NT2/D1 (cell line): ENCODE data around the gene PTGR3.

ENCODE experiments used
- SUZ12 ChIP-seq: IDR thresholded peaks from 2 replicates; pipeline ENCODE4 v1.6.1; 2011; ENCODE audit not compliant: insufficient read length, insufficient read depth; ENCODE audit errors: extremely low read depth
- YY1 ChIP-seq: IDR thresholded peaks from 2 replicates; pipeline ENCODE4 v1.6.1; 2011; ENCODE audit not compliant: insufficient read length, insufficient read depth
- ZNF274 ChIP-seq: IDR thresholded peaks from 2 replicates; pipeline ENCODE4 v1.6.1; 2011; ENCODE audit warnings: mild to moderate bottlenecking, low read depth, low read length

DNA sequence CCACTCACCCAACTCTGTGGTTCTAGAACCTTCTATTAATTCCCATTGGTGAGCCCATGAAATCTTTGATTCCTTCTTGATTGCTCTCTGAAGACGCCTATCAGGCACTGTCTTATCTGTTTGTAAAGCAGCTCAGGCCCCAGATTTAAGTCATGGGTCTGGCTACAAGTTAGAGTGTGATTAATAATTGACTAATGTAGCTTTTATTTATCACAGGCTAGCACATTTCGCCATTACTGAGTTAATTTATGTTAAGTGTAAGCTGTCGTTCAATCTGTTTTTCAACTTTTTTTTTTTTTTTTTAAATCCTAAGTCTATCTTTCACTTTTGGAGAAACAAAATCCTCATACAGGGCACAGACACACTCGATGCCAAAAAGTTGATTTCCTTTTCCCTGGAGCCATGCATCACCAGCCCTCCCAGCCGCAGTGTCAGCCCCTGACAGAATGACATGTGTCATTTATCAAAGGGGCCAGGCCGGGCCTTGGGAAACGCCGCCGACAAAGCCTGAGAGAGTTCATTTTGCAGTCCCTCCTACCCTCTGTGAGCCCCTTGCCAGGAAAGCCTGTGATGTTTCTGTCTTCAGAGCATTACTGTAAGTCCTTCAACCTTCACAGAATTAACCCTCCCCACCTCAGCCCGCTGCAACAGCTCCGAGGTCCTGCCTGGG lies 17.5 kb upstream of the PTGR3 start:
- TF ChIP-seq YY1: no peak
- no peak for TF ChIP-seq SUZ12
- no peak for TF ChIP-seq ZNF274
